Hematopoietic multipotent progenitor cell (in vitro differentiated cells): Measurements from ENCODE around the gene R3HDM2. TPM values are rescaled to one million over a fixed set of nuclear protein-coding genes. Genes with fewer than 3 reads are reported as not detected.
A peak's percentile ranks its signal among the peaks of the same experiment; 100 is the strongest.
"Not testable (repeated sequence)": the region's sequence is repeated elsewhere in the genome, so short reads cannot be mapped to it uniquely, and the experiment has no call there.

ENCODE experiments used
- DNase-seq, 3 donors: peaks; one replicate each; pipeline ENCODE4 v3.0.0-alpha.2; 2011 to 2015; ENCODE audit warnings: low read depth in 2 of 3, low spot score in 2 of 3
- total RNA-seq: library from RNA; depleted of rRNA; stranded (reverse); fragments of >200 nt; gene quantifications from one replicate; pipeline ENCODE4 v1.2.3, GENCODE V29; 2012

The R3HDM2 gene
- total RNA-seq, 1 donor, result 35.8 TPM

DNA sequence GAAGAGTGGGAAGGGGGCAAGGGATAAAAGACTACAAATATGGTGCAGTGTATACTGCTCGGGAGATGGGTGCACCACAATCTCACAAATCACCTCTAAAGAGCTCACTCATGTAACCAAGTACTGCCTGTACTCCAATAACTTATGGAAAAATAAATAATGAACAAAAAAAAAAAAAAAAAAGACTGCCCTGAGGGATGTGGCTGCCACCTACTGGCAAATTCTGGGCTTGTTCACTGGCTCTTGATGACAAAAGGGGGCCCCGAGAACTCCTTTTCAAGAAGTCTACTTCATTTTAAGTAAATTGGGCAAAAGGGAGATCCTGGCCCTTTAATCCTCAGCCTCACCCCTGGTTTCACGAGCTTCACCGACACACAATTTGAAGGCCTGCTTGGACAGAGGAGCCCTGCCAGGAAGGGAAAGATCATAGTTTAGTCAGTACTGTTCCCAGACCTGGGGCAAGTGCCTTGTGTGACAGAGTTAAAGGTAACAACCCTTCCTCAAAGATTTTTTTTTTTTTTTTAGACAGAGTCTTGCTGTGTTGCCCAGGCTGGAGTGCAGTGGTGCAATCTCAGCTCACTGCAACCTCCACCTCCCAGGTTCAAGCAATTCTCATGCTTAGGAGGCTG, 153.8 kb downstream of the R3HDM2 start:
- peak in 2 of 3 donors; percentile 37 to 54 for DNase-seq

GRCh38 chr12:57276233-57276632, 154.6 kb downstream of the R3HDM2 start:
- not testable (repeated sequence) for DNase-seq

DNA sequence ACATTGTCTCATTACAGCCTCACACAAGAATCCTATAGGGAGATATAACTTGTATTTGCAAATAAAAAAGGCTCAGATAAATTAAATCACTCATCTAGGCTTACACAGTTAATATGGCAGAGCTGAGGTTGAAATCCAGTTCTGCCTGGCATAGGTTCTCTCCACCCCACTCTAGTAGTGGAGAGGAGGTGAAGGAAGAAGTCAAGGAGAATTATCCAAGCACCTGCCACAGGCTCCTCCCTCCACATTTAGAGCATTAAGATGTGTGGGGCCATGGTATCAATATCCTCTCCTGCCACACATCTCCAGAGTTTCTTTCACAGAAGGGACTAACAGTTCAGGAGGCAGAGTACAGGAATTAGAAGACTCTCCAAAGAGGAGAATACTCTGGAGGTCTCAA, 157.3 kb downstream of the R3HDM2 start:
- DNase-seq, result no peak

GRCh38 chr12:57272337-57273151, 158.3 kb downstream of the R3HDM2 start:
- no peak for DNase-seq

DNA sequence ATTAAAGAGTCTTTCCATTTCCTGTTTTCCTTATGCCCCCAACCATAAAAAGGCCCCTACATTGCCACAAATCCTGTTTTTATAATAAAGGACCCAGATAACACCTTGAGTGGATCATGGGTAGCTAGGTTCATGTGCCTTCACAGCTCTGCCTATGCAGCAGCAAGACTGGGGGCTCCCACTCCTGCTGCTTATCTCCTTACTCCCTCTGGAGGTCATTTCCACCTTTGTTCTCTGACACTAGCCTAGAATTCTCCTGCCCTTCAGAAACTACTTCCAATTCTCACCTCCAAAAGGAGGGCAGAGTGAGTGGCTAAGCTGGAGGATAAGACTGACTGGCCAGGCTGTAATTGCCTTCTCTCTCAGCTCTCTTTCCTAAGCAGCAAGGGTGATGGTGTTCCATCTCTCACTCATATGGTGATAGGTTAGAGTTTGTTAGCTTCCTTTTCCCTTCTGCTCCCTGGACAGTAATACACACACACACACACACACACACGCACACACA, 159.8 kb downstream of the R3HDM2 start:
- DNase-seq, result peak in 1 of 3 donors; percentile 11

- DNase-seq, result peak in 1 of 3 donors; percentile 36
These were observed 162.6 kb downstream of the R3HDM2 start for GRCh38 chr12:57268264-57268663.

DNA sequence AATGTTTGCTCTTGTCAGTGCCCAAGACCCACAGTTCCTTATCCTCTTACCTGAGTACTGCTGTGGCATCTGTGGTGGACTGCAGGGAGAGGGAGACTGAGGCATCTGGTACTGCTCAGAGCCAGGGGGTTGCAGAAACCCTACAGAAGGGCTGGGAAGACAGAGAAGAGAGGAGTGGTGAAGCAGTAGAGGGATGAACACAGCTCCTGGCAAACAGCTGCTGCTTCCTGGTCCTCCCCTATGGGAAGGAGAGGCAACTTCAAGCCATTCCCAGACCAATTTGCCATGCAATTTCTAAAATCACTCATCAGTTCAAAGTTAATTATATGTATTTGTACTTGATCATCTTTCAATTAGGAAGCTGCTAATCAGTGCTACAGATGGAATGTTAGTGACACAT, 164.2 kb downstream of the R3HDM2 start:
- no peak for DNase-seq

- no peak for DNase-seq
These were observed 167.7 kb downstream of the R3HDM2 start for GRCh38 chr12:57263096-57263495.

DNA sequence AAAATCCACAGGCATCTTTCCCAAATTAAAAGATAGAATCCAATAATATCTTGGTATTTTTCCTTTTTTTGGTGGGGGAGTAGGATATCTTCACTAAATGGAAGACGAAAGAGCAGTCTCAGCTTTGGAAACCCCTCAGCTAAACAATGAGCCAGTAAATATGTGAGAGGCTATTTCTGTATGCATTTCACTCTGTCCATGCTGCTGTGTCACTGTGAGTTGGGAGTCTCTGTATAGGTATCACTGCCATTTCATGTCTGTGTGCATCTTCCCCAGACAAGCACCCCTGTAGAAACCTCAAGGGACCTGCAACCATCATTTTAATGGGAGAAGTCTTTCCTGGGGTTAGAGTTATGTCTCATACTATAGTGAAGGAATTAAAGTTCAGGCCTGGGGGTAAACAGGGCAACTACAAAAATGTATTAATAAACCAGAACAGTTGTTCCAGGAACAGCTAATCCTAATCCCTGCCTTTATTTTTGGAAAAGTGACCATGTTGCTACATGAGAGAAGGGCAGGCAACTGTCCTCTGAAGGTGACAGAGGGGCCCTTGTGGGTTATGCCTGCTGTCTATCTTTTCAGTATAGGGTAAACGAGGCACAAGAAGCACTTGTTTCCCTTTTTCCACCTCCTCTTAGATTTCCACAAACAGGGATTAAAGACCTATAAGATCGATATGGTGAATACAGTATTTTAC, 168.6 kb downstream of the R3HDM2 start:
- DNase-seq, result no peak

DNA sequence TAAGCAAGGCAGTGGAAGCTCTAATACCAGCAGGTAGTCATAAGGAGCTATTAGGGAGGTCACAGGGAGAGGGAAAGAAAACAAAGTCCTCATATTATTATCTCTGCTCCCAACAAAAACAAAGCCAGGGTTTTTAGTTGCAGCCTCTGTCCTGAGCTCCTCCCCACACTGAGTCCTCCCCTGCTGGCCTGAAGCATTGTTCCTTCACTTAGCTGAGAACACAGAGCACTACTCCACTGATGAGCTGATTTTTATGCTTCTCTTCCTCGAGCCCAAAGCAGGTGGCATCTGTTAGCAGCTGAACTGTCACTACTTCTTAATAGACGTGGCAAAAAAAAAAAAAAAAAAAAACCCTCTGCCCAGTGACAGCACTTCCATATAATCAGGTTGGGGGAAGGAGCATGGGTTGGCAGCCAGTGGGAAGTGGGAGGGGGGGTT, 169.4 kb downstream of the R3HDM2 start:
- DNase-seq, result no peak

GRCh38 chr12:57260366-57260765, 170.5 kb downstream of the R3HDM2 start:
- no peak for DNase-seq

GRCh38 chr12:57258977-57259970, 171.6 kb downstream of the R3HDM2 start:
- DNase-seq, result no peak

DNA sequence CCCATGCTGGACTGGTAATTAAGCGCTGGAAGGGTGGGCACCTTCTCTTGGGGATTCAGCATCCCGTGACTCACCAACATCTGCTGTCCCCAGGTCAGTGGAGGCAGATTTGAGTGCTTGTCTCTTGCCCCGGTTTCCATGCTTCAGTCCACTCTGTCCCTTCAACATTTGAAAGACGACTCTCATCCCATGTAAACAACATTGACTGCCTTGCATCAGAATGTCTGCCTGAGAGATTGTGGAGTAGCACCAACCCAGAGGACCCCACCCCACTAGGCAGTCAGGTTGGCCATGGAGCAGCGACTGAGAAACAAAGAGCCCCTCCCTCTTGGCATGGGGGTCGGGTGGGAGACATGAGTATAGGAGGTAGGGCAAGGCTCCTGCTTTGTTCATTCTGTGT, 174.9 kb downstream of the R3HDM2 start:
- no peak for DNase-seq

DNA sequence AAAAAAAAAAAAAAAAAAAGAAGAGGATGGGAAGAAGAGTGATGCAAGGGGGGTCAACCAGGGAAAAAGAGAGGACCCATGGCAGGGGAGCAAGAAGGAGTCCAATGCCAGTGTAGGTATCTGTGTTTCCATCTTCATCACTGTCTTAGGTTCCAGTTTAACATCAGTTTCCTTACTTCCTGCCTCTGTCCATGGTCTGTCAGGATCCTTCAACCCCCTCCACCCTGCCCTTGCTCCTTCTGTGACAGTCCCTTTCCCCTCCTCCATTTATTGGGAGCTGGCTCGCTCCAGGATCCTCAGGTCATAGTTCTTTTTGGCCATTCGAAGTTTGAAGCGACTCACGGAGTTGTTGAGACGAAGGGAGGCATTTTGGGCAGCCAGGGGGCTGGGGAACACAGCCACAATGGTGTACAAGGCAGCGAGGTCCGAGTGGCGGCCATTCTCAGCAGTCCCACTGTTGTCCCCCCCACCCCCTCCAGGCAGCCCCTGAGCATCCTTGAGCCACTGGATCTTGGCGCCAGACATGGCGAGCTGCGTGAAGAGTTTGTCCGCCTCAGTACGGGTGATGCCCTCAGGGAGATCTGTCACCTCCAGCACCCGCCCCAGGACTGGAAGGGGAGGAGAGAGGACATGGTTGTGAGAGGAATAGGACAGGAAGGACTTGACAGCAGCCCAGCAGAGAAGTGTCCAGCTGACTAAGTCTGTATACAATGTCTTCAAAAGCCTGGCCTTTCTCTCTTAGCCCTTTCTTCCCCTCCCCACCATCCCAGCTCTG, 176.2 kb downstream of the R3HDM2 start:
- DNase-seq, result no peak

- DNase-seq, result no peak
These were observed 179.9 kb downstream of the R3HDM2 start, which contains the start of gene STAC3 for GRCh38 chr12:57250956-57251355. TSS of gene STAC3 (minus strand) at chr12:57251187. CDS start at chr12:57249636, 1,551 bp downstream.

DNA sequence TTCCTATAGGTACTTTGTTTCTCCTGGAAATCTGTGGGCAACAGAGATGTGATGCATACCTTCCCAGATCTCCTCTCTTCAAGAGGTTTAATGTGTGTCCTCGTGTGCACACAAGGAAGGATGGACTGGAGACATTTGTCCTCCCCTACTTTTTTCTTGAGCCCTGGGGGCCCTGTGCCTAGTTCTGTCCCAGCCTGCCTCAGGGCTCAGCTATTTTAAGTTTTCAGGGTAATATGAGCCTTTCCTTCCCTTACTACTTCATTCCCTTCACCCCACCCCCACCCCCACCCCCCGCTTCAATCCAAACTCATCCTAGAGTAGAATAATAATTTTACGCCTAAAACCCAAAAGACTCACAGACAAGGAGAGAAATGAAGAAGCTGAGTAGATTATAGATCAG, 180.3 kb downstream of the R3HDM2 start:
- no peak for DNase-seq

GRCh38 chr12:57248934-57249742, 181.7 kb downstream of the R3HDM2 start:
- DNase-seq, result peak in 1 of 3 donors; percentile 48

DNA sequence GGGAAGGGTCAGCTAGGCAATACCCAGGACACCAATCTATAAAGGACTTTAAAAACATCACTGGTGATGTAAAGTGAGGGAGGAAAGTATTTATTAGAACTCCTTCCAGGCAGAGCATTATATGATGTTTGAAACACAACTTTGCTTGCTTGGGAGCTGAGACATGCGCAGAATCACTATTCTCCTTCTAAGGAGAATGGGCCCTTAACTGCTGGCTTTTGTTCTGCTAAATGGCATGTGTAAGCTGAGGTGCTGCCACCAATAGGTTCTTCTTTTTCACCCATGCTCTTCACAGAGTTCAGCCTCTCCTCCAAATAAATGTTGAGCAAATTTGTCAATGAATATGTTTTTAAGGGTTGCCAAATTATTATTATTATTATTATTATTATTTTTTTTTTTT, 183.8 kb downstream of the R3HDM2 start:
- DNase-seq, result no peak
